Stimulated activated naive CD8-positive, alpha-beta T cell treated with anti-CD3 and anti-CD28 coated beads, Interleukin-15, amount 100 ng/mL, for 72 hours (primary cell): ENCODE data around the gene MKX.
A peak's percentile ranks its signal among the peaks of the same experiment; 100 is the strongest.
"Not testable (repeated sequence)": the region's sequence is repeated elsewhere in the genome, so short reads cannot be mapped to it uniquely, and the experiment has no call there.

Experiments
- ATAC-seq: fragments of 150-1000 bp; cut with Tn5 transposase; 2 replicates; pipeline ENCODE4 v1.10.0; 2021; ENCODE audit warnings: mild to moderate bottlenecking, moderate library complexity
- DNase-seq, 2 donors: peaks; one replicate each; pipeline ENCODE4 v3.0.0; 2021 to 2022
- H3K27ac Mint-ChIP-seq, 2 donors: one replicate each; pipeline ENCODE4 v1.8.0; 2022; ENCODE audit warnings: mild to moderate bottlenecking in 2 of 2, mixed read lengths in 2 of 2, moderate library complexity in 2 of 2
- H3K27me3 Mint-ChIP-seq: one replicate; pipeline ENCODE4 v1.8.0; 2022; ENCODE audit warnings: mixed read lengths
- H3K4me1 Mint-ChIP-seq: one replicate; pipeline ENCODE4 v1.8.0; 2022; ENCODE audit warnings: mild to moderate bottlenecking, mixed read lengths
- H3K4me3 Mint-ChIP-seq, 2 donors: one replicate each; pipeline ENCODE4 v1.8.0; 2022; ENCODE audit warnings: mild to moderate bottlenecking in 2 of 2, mixed read lengths in 2 of 2, moderate library complexity in 1 of 2
- H3K9me3 Mint-ChIP-seq, 2 donors: one replicate each; pipeline ENCODE4 v1.8.0; 2022; ENCODE audit warnings: mixed read lengths in 2 of 2

The MKX gene

GRCh38 chr10:27687326-27687725 is 58.3 kb downstream of the MKX start:
- Mint-ChIP-seq H3K9me3 (peaks cover 5 to 8% of the 10 kb centered on the region in 2 donors), H3K27me3 (peaks cover 19% of the 10 kb centered on the region), H3K27ac (no peak overlapping the region), H3K4me3 (no peak overlapping the region), H3K4me1 (no peaks in the 10 kb centered on the region)
- ATAC-seq: no peak
- no peak for DNase-seq

- Mint-ChIP-seq H3K4me3 (no peak overlapping the region), H3K4me1 (no peaks in the 10 kb centered on the region), H3K27ac (no peak overlapping the region), H3K9me3 (peaks cover 4 to 5% of the 10 kb centered on the region in 2 donors), H3K27me3 (peaks cover 19% of the 10 kb centered on the region)
- no peak for ATAC-seq
- no peak for DNase-seq
These were observed 59.9 kb downstream of the MKX start for GRCh38 chr10:27685681-27686080.

GRCh38 chr10:27683226-27683625 is 62.4 kb downstream of the MKX start:
- Mint-ChIP-seq H3K4me1 (no peaks in the 10 kb centered on the region), H3K9me3 (no peaks in the 10 kb centered on the region), H3K27me3 (peaks cover 8% of the 10 kb centered on the region), H3K27ac (no peak overlapping the region), H3K4me3 (no peak overlapping the region)
- DNase-seq (no peak), ATAC-seq (no peak)

GRCh38 chr10:27681795-27682194 is 63.8 kb downstream of the MKX start:
- not testable (repeated sequence) for DNase-seq, H3K27me3 Mint-ChIP-seq, H3K9me3 Mint-ChIP-seq, H3K4me3 Mint-ChIP-seq, ATAC-seq, H3K27ac Mint-ChIP-seq, H3K4me1 Mint-ChIP-seq

GRCh38 chr10:27680691-27681605 is 64.7 kb downstream of the MKX start:
- no peaks in the 10 kb centered on the region for H3K27me3 Mint-ChIP-seq
- H3K9me3 Mint-ChIP-seq: no peaks in the 10 kb centered on the region
- ATAC-seq (peak; percentile 65), DNase-seq (peak in 1 of 2 donors; percentile 21)
- no peaks in the 10 kb centered on the region for H3K4me1 Mint-ChIP-seq
- no peak overlapping the region for H3K27ac Mint-ChIP-seq
- no peak overlapping the region for H3K4me3 Mint-ChIP-seq

- Mint-ChIP-seq H3K4me1 (no peaks in the 10 kb centered on the region), H3K27ac (no peak overlapping the region), H3K4me3 (no peak overlapping the region), H3K27me3 (no peaks in the 10 kb centered on the region), H3K9me3 (no peaks in the 10 kb centered on the region)
- DNase-seq (no peak), ATAC-seq (no peak)
These were observed 65.5 kb downstream of the MKX start for GRCh38 chr10:27680006-27680557.

- Mint-ChIP-seq H3K9me3 (no peaks in the 10 kb centered on the region), H3K27me3 (no peaks in the 10 kb centered on the region), H3K4me3 (no peak overlapping the region), H3K27ac (no peak overlapping the region), H3K4me1 (no peaks in the 10 kb centered on the region)
- no peak for ATAC-seq
- DNase-seq: no peak
These were observed 66.2 kb downstream of the MKX start for GRCh38 chr10:27679369-27679912.

- Mint-ChIP-seq H3K27me3 (no peaks in the 10 kb centered on the region), H3K27ac (no peak overlapping the region), H3K4me3 (no peak overlapping the region)
These were observed 67.5 kb downstream of the MKX start for GRCh38 chr10:27678166-27678565.

GRCh38 chr10:27673065-27673464 is 72.6 kb downstream of the MKX start:
- Mint-ChIP-seq H3K27me3 (no peaks in the 10 kb centered on the region), H3K9me3 (no peaks in the 10 kb centered on the region), H3K4me1 (no peaks in the 10 kb centered on the region), H3K27ac (no peak overlapping the region), H3K4me3 (no peak overlapping the region)
- DNase-seq (no peak), ATAC-seq (no peak)

More at GRCh38 chr10:27678166-27678565, 67.5 kb downstream of the MKX start:
- Mint-ChIP-seq H3K4me1 (no peaks in the 10 kb centered on the region), H3K9me3 (no peaks in the 10 kb centered on the region)
- ATAC-seq: no peak
- DNase-seq: no peak

- no peaks in the 10 kb centered on the region for H3K4me1 Mint-ChIP-seq
- no peak for ATAC-seq
- H3K4me3 Mint-ChIP-seq: no peak overlapping the region
- H3K27me3 Mint-ChIP-seq: no peaks in the 10 kb centered on the region
- no peak for DNase-seq
- H3K9me3 Mint-ChIP-seq: no peaks in the 10 kb centered on the region
- H3K27ac Mint-ChIP-seq: no peak overlapping the region
These were observed 73.8 kb downstream of the MKX start for GRCh38 chr10:27671821-27672220.

GRCh38 chr10:27664461-27664860 is 81.2 kb downstream of the MKX start:
- Mint-ChIP-seq H3K4me3 (no peak overlapping the region), H3K4me1 (no peaks in the 10 kb centered on the region), H3K9me3 (no peaks in the 10 kb centered on the region), H3K27ac (no peak overlapping the region), H3K27me3 (peaks cover 45% of the 10 kb centered on the region)
- DNase-seq: no peak
- no peak for ATAC-seq

- no peak for DNase-seq
- H3K4me1 Mint-ChIP-seq: no peaks in the 10 kb centered on the region
- H3K27me3 Mint-ChIP-seq: peaks cover 45% of the 10 kb centered on the region
- no peak overlapping the region for H3K27ac Mint-ChIP-seq
- H3K9me3 Mint-ChIP-seq: no peaks in the 10 kb centered on the region
- no peak for ATAC-seq
- no peak overlapping the region for H3K4me3 Mint-ChIP-seq
These were observed 82.0 kb downstream of the MKX start for GRCh38 chr10:27663621-27664020.

- Mint-ChIP-seq H3K4me1 (no peaks in the 10 kb centered on the region), H3K9me3 (no peaks in the 10 kb centered on the region), H3K27ac (no peak overlapping the region), H3K4me3 (no peak overlapping the region), H3K27me3 (peaks cover 45% of the 10 kb centered on the region)
- no peak for ATAC-seq
- DNase-seq: no peak
These were observed 83.9 kb downstream of the MKX start for GRCh38 chr10:27661514-27662286.

GRCh38 chr10:27660711-27661110 is 84.9 kb downstream of the MKX start:
- Mint-ChIP-seq H3K4me1 (no peaks in the 10 kb centered on the region), H3K27me3 (peaks cover 45% of the 10 kb centered on the region), H3K4me3 (no peak overlapping the region), H3K9me3 (no peaks in the 10 kb centered on the region), H3K27ac (no peak overlapping the region)
- ATAC-seq (no peak), DNase-seq (no peak)

- H3K4me1 Mint-ChIP-seq: no peaks in the 10 kb centered on the region
- no peak for DNase-seq
- no peak for ATAC-seq
- H3K4me3 Mint-ChIP-seq: no peak overlapping the region
- H3K9me3 Mint-ChIP-seq: no peaks in the 10 kb centered on the region
- peaks cover 45% of the 10 kb centered on the region for H3K27me3 Mint-ChIP-seq
- H3K27ac Mint-ChIP-seq: no peak overlapping the region
These were observed 85.4 kb downstream of the MKX start for GRCh38 chr10:27660268-27660667.

- ATAC-seq (no peak), DNase-seq (no peak)
- Mint-ChIP-seq H3K9me3 (no peaks in the 10 kb centered on the region), H3K4me1 (no peaks in the 10 kb centered on the region), H3K4me3 (no peak overlapping the region), H3K27me3 (peaks cover 40% of the 10 kb centered on the region), H3K27ac (no peak overlapping the region)
These were observed 85.8 kb downstream of the MKX start for GRCh38 chr10:27659786-27660185.
